Esophagus muscularis mucosa (tissue), 3 donors: ENCODE data around the gene DNASE1L2.

Experiments
- POLR2A ChIP-seq: fragments of 450-650 bp; IDR thresholded peaks from one replicate; pipeline ENCODE4 v1.6.1; 2017; ENCODE audit warnings: antibody characterized with exemption, moderate library complexity, mild to moderate bottlenecking, low read depth
- TF ChIP-seq, protein P1 (sequence below), 3 experiments: fragments of 200-600 bp in 2 of 3; fragments of 450-650 bp in 1 of 3; sonication (generic) in 2 of 3; IDR thresholded peaks; one replicate each; pipeline ENCODE4 v1.5.1; 2017 to 2019; ENCODE audit warnings: antibody characterized with exemption in 3 of 3, mild to moderate bottlenecking in 2 of 3, moderate library complexity in 1 of 3

DNA sequence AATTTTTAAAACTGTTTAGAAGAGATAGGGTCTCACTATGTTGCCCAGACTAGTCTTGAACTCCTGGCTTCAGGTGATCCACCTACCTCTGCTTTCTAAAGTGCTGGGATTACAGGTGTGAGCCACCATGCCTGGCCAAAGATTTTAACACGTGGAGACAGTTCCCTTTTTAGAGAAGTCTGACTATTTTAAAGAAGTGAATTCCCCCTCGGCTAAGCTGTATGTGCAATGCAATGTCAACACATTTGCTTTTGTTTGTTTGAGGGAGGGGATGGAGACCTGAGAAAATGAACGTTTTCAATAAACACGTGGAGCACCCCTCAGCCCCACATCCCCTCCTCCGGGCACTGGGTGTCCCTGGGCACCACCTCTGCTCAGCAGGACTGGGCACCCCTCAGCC, 46.0 kb downstream of the DNASE1L2 start:
- TF ChIP-seq, protein P1, sequence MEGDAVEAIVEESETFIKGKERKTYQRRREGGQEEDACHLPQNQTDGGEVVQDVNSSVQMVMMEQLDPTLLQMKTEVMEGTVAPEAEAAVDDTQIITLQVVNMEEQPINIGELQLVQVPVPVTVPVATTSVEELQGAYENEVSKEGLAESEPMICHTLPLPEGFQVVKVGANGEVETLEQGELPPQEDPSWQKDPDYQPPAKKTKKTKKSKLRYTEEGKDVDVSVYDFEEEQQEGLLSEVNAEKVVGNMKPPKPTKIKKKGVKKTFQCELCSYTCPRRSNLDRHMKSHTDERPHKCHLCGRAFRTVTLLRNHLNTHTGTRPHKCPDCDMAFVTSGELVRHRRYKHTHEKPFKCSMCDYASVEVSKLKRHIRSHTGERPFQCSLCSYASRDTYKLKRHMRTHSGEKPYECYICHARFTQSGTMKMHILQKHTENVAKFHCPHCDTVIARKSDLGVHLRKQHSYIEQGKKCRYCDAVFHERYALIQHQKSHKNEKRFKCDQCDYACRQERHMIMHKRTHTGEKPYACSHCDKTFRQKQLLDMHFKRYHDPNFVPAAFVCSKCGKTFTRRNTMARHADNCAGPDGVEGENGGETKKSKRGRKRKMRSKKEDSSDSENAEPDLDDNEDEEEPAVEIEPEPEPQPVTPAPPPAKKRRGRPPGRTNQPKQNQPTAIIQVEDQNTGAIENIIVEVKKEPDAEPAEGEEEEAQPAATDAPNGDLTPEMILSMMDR (IDR thresholded peaks at IDR 0.05): no peak
- no peak for TF ChIP-seq POLR2A
